ENCODE measurements around the gene RARA.
"Not testable (repeated sequence)": the region's sequence is repeated elsewhere in the genome, so short reads cannot be mapped to it uniquely, and the experiment has no call there.

Gene RARA

GRCh38 chr17:40356990-40357881 is 48.3 kb downstream of the RARA start:
- no peak for DNase-seq (ENCODE audit: low read depth in 2 of 2)

GRCh38 chr17:40358323-40359038 is 49.5 kb downstream of the RARA start:
- DNase-seq (ENCODE audit: low read depth in 2 of 2) = peak; percentile 86 to 91

GRCh38 chr17:40360091-40360490 is 51.1 kb downstream of the RARA start:
- no peak for DNase-seq (ENCODE audit: low read depth in 2 of 2)

DNA sequence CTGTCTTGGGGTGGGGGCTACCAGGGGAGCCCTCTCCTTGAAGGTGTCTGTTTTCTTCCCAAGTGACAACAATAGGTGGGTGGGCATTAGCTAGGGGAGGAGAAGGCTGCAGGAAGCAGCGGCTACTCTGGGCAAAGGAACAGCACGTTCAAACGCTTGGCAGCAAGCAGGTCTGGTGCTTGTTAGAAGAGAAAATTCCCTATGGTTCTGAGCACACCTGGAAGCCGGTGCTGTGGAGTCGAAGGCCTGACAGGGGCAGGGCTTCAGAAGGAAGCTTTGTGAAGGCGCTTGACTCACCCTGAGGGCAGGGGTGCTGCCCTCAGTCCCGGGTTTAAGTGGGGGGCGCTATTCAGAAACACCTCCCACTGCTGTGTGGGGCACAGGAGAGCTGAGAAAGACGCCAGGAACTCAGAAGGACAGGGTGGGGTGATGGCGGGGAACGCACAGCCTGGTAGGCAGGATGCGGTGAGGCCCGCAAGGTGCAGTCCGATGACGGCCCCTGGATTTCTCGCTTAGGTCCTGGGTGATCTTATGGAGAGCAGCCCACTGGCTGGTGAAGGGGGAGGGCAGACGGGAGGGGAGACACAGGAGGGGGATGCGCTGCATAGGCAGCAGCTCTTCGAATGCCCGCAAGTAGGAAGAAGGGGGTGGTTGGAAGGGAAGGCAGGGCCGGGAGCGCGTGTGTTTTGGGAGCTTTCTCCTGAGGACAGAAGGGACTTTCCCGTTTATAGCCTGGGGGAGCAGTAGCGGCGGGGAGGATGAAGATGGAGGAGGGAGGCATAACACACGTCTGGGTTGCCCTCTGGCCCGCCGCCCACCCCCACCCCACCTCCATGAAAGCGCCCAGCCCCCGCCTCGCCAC is 52.3 kb downstream of the RARA start:
- DNase-seq (ENCODE audit: low read depth in 2 of 2) = no peak

DNA sequence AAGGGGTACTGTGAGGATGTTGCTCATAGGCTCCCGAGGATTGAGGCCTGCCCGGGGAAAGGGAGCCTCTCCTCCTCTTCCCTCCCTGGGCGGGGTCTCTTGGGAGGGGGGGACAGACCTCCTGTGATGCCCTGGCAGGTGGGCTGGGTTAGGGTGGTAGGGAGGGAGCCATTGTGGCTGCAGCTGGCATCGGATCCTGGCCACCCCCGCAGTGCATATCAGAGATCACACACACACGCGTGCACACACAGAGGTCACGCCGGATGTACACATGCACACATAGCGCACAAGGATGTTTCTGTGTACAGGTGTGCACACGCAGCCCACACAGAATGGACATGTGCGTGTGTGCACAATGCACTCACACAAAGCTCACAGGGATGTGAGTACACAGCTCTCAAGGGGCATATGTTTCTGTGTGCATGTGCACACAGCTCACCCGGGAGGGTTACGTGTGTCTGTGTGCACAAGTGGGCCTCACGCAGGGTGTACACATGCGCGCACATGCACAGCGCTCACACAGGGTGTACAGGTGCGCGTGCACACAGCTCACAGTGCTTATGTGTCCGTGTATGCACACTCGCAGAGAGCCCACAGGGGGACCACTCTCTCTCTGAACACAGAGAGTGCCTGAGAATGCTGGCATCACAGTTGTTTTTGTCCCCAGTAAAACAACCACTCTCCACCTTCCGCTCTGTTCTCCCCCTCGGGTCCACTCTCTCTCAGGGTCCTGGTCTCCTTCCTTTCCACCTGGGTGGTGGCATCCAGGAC is 53.1 kb downstream of the RARA start:
- DNase-seq (ENCODE audit: low read depth in 2 of 2) = no peak

- peak; percentile 78 to 83 for DNase-seq (ENCODE audit: low read depth in 2 of 2)
Measured at GRCh38 chr17:40362696-40363110, 53.7 kb downstream of the RARA start.

DNA sequence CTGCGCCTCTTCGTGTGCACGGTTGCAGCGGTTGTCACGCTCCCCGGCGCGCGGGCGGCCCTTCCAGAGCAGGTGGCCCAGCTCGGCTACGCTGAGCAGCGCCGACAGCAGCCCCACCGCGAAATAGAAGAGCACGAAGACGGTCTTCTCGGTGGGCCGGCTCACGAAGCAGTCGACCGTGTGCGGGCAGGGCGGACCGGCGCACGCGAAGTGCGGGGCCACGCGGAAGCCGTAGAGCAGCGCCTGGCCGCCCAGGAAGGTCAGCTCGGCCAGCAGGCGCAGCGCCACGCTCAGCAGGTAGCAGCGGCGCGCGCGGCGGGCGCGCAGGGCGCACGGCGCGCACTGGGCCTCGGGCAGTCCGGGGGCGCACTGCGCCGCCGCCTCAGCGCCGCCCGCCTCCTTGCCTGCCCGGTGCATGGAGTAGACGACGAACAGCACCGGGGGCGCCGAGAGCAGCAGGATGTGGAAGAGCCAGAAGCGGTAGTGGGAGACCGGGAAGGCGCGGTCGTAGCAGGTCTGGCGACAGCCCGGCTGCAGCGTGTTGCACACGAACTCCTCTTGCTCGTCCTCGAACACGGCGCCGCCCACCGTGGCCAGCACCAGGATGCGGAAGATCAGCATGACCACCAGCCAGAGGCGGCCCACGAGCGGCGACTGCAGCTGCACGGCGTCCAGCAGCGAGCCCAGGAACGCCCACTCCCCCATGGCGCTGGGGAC is 54.3 kb downstream of the RARA start:
- no peak for DNase-seq (ENCODE audit: low read depth in 2 of 2)

DNA sequence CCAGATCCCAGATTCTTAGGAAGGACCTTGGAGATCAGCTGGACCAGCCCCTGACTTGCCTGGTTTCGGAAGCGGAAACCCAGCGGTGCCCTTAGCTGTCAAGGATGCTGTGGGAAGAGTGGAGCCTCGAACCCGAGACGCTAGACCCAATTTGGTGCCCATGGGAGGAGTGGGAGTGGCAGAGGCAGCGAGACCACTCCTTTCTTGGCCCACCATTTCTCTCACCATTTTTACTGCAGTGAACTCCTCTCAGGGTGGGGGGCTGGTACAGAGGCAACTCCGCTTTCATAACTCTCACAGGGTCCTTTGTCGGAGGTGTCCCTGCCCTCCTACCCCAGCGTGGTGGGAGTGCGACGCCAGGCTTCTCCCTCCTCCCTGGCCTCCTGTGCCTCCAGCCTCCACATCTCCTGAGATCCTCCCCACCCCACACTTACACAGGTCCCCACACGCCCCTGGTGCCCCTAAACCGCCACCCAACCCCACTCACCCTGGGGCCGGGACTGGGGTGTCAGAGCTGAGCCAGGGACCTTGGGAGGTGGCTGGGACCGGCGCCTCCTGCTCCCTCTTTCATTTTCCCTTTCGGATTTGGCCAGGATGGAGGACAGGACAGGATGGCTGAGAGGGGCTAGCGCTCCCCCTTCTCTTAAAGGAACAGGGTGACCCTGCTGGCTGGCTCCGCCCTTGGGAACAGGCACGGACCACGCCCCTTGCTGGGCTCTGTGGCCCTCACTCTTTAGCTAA is 55.3 kb downstream of the RARA start, which contains the start of gene GJD3:
GJD3 (minus strand) TSS at position 617 of the 741 bp plus-strand sequence. CDS start 922 bp downstream, outside the sequence.
- DNase-seq (ENCODE audit: low read depth in 2 of 2) = no peak

DNA sequence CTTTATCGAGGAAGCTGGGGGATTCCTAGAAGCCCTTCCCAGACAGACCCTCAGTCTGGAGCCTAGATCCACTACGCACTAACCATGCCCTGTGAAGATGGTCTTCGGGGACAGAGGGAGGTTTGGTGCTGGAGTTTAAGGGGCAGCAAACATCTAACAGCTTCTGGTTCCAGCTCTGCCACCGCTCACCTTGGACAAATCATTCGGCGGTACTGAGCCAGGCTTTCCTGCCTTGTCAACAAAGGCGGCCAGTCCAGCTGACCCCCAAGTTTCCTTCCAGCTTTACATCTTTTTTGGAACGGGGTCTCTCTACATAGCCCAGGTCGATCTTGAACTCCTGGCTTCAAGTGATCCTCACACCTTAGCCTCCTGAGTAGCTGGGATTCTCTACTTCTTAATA is 55.9 kb downstream of the RARA start:
- no peak for DNase-seq (ENCODE audit: low read depth in 2 of 2)

DNA sequence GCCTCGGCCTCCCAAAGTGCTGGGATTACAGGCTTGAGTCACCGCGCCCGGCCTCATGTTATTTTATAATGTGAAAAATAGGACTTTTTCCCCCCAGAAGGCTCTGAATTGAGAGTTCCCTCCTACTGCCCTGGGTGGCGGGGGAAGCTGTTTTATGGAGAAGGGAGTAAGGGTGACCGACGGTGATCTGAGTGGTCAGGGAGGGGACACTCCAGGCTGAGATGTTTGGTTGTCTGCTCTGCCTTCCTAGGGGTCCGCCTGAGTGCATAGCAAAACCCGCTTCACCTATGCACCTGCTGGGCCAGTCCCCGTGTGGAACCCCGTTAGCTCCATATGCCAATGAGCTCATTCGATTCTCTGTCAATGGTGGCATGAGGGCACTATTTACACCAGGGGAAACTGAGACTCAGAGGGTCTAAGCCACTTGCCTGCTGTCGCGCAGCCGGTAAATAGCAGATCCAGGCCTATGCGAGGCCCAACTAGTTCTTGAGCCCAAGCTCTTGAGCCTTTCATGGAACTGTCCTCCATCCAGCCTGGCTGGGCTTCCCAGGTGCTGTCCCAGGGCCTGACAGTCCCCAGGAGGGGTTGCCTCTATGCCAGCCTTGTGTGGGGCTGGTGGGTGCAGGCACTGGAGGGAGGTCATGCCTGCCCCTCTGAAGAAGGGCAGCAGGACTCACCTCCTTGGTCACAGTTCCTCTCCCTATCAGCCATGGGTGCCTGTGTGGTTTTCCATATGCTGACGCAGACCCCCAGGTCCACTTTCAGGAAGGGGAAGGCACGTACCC is 57.3 kb downstream of the RARA start:
- no peak for DNase-seq (ENCODE audit: low read depth in 2 of 2)

- no peak for DNase-seq (ENCODE audit: low read depth in 2 of 2)
Measured at GRCh38 chr17:40366861-40367518, 58.0 kb downstream of the RARA start.

GRCh38 chr17:40367728-40368127 is 58.7 kb downstream of the RARA start:
- DNase-seq (ENCODE audit: low read depth in 2 of 2) = not testable (repeated sequence)

DNA sequence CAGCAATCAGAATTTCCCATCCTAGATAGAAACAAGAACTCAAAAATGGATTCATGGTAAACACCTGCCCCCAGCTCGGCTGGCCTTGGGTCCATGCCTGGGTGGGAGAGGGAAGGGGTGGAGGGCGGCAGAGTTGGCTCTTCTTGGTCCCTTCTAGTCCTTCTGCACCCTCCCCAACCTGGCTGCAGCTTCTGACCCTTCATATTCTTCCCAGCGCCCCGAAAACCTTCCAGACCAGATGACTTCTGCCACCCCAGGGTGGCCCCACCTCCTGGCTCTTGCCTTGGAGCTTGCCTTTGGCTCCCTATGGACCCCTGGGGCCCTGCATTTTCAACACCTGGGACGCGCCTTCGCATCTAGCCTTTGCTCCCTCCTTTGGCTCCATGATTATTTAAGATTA is 60.9 kb downstream of the RARA start:
- DNase-seq (ENCODE audit: low read depth in 2 of 2) = no peak

- DNase-seq (ENCODE audit: low read depth in 2 of 2) = no peak
Measured at GRCh38 chr17:40371261-40371929, 62.4 kb downstream of the RARA start.

GRCh38 chr17:40372031-40372430 is 63.1 kb downstream of the RARA start:
- DNase-seq (ENCODE audit: low read depth in 2 of 2) = no peak

- DNase-seq (ENCODE audit: low read depth in 2 of 2) = not testable (repeated sequence)
Measured at GRCh38 chr17:40372644-40373043, 63.7 kb downstream of the RARA start.

GRCh38 chr17:40373324-40373723 is 64.3 kb downstream of the RARA start:
- DNase-seq (ENCODE audit: low read depth in 2 of 2) = no peak

DNA sequence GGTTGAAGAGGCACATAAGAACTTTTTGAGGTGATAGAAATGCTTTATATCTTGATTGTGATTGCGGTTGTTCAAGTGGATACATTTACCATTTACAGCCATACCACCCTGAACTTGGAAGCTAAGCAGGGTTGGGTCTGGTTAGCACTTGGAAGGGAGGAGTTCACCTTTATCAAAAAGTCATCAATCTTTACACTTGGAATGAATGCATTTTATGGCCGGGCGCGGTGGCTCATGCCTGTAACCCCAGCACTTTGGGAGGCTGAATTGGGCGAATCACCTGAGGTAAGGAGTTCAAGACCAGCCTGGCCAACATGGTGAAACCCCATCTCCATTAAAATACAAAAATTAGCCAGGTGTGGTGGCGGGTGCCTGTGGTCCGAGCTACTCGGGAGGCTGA is 65.0 kb downstream of the RARA start:
- DNase-seq (ENCODE audit: low read depth in 2 of 2) = no peak
